IPS DF 6.9 (cell line): ENCODE measurements around the gene HEG1.

Source experiments
- DNase-seq: peaks from one replicate; pipeline ENCODE4 v3.0.0-alpha.2; 2013; ENCODE audit warnings: low read depth, low spot score
- H3K27ac ChIP-seq: one replicate; pipeline ENCODE4 v1.5.1; 2013; ENCODE audit warnings: low read length, control low read depth
- H3K27me3 ChIP-seq: 2 replicates; pipeline ENCODE4 v1.6.1; 2013; ENCODE audit warnings: mild to moderate bottlenecking, low read length; ENCODE audit not compliant: control insufficient read depth, insufficient read depth
- H3K36me3 ChIP-seq: 2 replicates; pipeline ENCODE4 v1.6.1; 2013; ENCODE audit warnings: low read length; ENCODE audit not compliant: control insufficient read depth, insufficient read depth
- H3K4me1 ChIP-seq: 2 replicates; pipeline ENCODE4 v1.6.1; 2013; ENCODE audit warnings: low read length; ENCODE audit not compliant: control insufficient read depth, insufficient read depth
- H3K4me3 ChIP-seq: 2 replicates; pipeline ENCODE4 v1.5.1; 2013; ENCODE audit warnings: mild to moderate bottlenecking, low read length
- H3K9me3 ChIP-seq: 2 replicates; pipeline ENCODE4 v1.6.1; 2013; ENCODE audit warnings: low read length, inconsistent platforms; ENCODE audit not compliant: control insufficient read depth, insufficient read depth
- WGBS: extraction: QIAGEN DNeasy Blood & Tissue Kit; methylation state at CpG from one replicate; pipeline ENCODE4 v1.1.7; 2013; ENCODE audit warnings: mixed read lengths, missing lambda C conversion rate; ENCODE audit not compliant: insufficient read length, insufficient coverage; 5-methylcytosine and 5-hydroxymethylcytosine counted together

HEG1 gene

GRCh38 chr3:125057186-125057850 lies 1.5 kb upstream of the HEG1 start:
- Histone ChIP-seq H3K27ac (no peak overlapping the region), H3K27me3 (peaks cover 2% of the 10 kb centered on the region; the same call in 1 of the 2 replicates), H3K4me3 (no peak overlapping the region), H3K4me1 (peaks cover 5% of the 10 kb centered on the region), H3K36me3 (no peaks in the 10 kb centered on the region; the same call in 1 of the 2 replicates), H3K9me3 (no peaks in the 10 kb centered on the region)
- DNase-seq = no peak
- no CpG with 5 or more reads among the region's 3 CpGs for WGBS

- Histone ChIP-seq H3K9me3 (no peaks in the 10 kb centered on the region), H3K36me3 (no peaks in the 10 kb centered on the region; the same call in 1 of the 2 replicates), H3K4me3 (peak overlapping the region; percentile 84), H3K4me1 (peaks cover 5% of the 10 kb centered on the region; the same call in 1 of the 2 replicates), H3K27me3 (peaks cover 2% of the 10 kb centered on the region; the same call in 1 of the 2 replicates), H3K27ac (no peak overlapping the region)
- no CpG with 5 or more reads among the region's 78 CpGs for WGBS
- DNase-seq = no peak
Measured at GRCh38 chr3:125055331-125055912, 375 bp downstream of the HEG1 start.

GRCh38 chr3:125054449-125055329 lies 1.1 kb downstream of the HEG1 start:
- Histone ChIP-seq H3K36me3 (no peaks in the 10 kb centered on the region; the same call in 1 of the 2 replicates), H3K4me1 (peaks cover 5% of the 10 kb centered on the region; the same call in 1 of the 2 replicates), H3K27me3 (peaks cover 2% of the 10 kb centered on the region; the same call in 1 of the 2 replicates), H3K9me3 (no peaks in the 10 kb centered on the region), H3K4me3 (peak overlapping the region; percentile 84; the same call in 1 of the 2 replicates), H3K27ac (no peak overlapping the region)
- no CpG with 5 or more reads among the region's 17 CpGs for WGBS
- DNase-seq = no peak

- no peak for DNase-seq
- H3K27me3 ChIP-seq = peaks cover 2% of the 10 kb centered on the region; the same call in 1 of the 2 replicates
- H3K36me3 ChIP-seq = no peaks in the 10 kb centered on the region; the same call in 1 of the 2 replicates
- no peaks in the 10 kb centered on the region for H3K9me3 ChIP-seq
- WGBS = no CpG with 5 or more reads among the region's 7 CpGs
- no peak overlapping the region for H3K4me3 ChIP-seq
- no peak overlapping the region for H3K27ac ChIP-seq
- peaks cover 5% of the 10 kb centered on the region; the same call in 1 of the 2 replicates for H3K4me1 ChIP-seq
Measured at GRCh38 chr3:125054062-125054448, 1.7 kb downstream of the HEG1 start.

- Histone ChIP-seq H3K9me3 (no peaks in the 10 kb centered on the region), H3K27me3 (peaks cover 2% of the 10 kb centered on the region; the same call in 1 of the 2 replicates), H3K4me3 (no peak overlapping the region), H3K36me3 (no peaks in the 10 kb centered on the region; the same call in 1 of the 2 replicates), H3K4me1 (peaks cover 2% of the 10 kb centered on the region; the same call in 1 of the 2 replicates), H3K27ac (no peak overlapping the region)
- WGBS = no CpG with 5 or more reads among the region's 2 CpGs
- no peak for DNase-seq
Measured at GRCh38 chr3:125053304-125053699, 2.5 kb downstream of the HEG1 start.

- Histone ChIP-seq H3K4me3 (no peak overlapping the region), H3K9me3 (no peaks in the 10 kb centered on the region), H3K27me3 (peaks cover 2% of the 10 kb centered on the region; the same call in 1 of the 2 replicates), H3K27ac (no peak overlapping the region), H3K36me3 (no peaks in the 10 kb centered on the region; the same call in 1 of the 2 replicates), H3K4me1 (peaks cover 2% of the 10 kb centered on the region; the same call in 1 of the 2 replicates)
- DNase-seq = no peak
- no CpG with 5 or more reads among the region's 8 CpGs for WGBS
Measured at GRCh38 chr3:125052624-125053303, 3.0 kb downstream of the HEG1 start.

GRCh38 chr3:125051715-125052581 lies 3.8 kb downstream of the HEG1 start:
- Histone ChIP-seq H3K27ac (no peak overlapping the region), H3K4me3 (no peak overlapping the region), H3K36me3 (no peaks in the 10 kb centered on the region; the same call in 1 of the 2 replicates), H3K4me1 (peaks cover 2% of the 10 kb centered on the region; the same call in 1 of the 2 replicates), H3K9me3 (no peaks in the 10 kb centered on the region), H3K27me3 (no peaks in the 10 kb centered on the region; the same call in 1 of the 2 replicates)
- WGBS = no CpG with 5 or more reads among the region's 14 CpGs
- DNase-seq = no peak

GRCh38 chr3:125051205-125051604 lies 4.6 kb downstream of the HEG1 start:
- WGBS = no CpG with 5 or more reads among the region's 7 CpGs
- H3K4me3 ChIP-seq = no peak overlapping the region
- no peak for DNase-seq
- peaks cover 2% of the 10 kb centered on the region; the same call in 1 of the 2 replicates for H3K4me1 ChIP-seq
- H3K27me3 ChIP-seq = no peaks in the 10 kb centered on the region; the same call in 1 of the 2 replicates
- no peaks in the 10 kb centered on the region; the same call in 1 of the 2 replicates for H3K36me3 ChIP-seq
- no peak overlapping the region for H3K27ac ChIP-seq
- H3K9me3 ChIP-seq = no peaks in the 10 kb centered on the region

GRCh38 chr3:125050488-125051090 lies 5.2 kb downstream of the HEG1 start:
- no peaks in the 10 kb centered on the region; the same call in 1 of the 2 replicates for H3K36me3 ChIP-seq
- H3K4me3 ChIP-seq = no peak overlapping the region

More at GRCh38 chr3:125050488-125051090, 5.2 kb downstream of the HEG1 start:
- H3K27me3 ChIP-seq = no peaks in the 10 kb centered on the region; the same call in 1 of the 2 replicates
- WGBS = no CpG with 5 or more reads among the region's 6 CpGs
- DNase-seq = no peak
- no peak overlapping the region for H3K27ac ChIP-seq
- peaks cover 2% of the 10 kb centered on the region; the same call in 1 of the 2 replicates for H3K4me1 ChIP-seq
- no peaks in the 10 kb centered on the region for H3K9me3 ChIP-seq
